Immature natural killer cell (primary cell): Measurements from ENCODE around the gene SCN1B. TPM values are rescaled to one million over a fixed set of nuclear protein-coding genes. Genes with fewer than 3 reads are reported as not detected.

Source experiments
- DNase-seq, 3 donors: peaks; one replicate each; pipeline ENCODE4 v3.0.0; 2022; ENCODE audit warnings: mixed read lengths in 1 of 3
- H3K27ac Mint-ChIP-seq, 6 donors: one replicate each; pipeline ENCODE4 v1.8.0; 2020; ENCODE audit warnings: mixed read lengths in 6 of 6, mild to moderate bottlenecking in 5 of 6, inconsistent platforms in 4 of 6, moderate library complexity in 3 of 6
- H3K27me3 Mint-ChIP-seq, 3 donors: one replicate each; pipeline ENCODE4 v1.8.0; 2020 to 2021; ENCODE audit warnings: low read depth in 3 of 3, mild to moderate bottlenecking in 3 of 3, mixed read lengths in 3 of 3, moderate library complexity in 3 of 3, inconsistent platforms in 1 of 3
- H3K36me3 Mint-ChIP-seq, 3 donors: one replicate each; pipeline ENCODE4 v1.8.0; 2020; ENCODE audit warnings: mixed read lengths in 3 of 3, inconsistent platforms in 2 of 3, mild to moderate bottlenecking in 2 of 3
- H3K4me1 Mint-ChIP-seq, 2 donors: one replicate each; pipeline ENCODE4 v1.8.0; 2020; ENCODE audit warnings: inconsistent platforms in 2 of 2, mild to moderate bottlenecking in 2 of 2, mixed read lengths in 2 of 2, moderate library complexity in 1 of 2
- H3K4me3 Mint-ChIP-seq, 5 donors: one replicate each; pipeline ENCODE4 v1.8.0; 2020; ENCODE audit warnings: mild to moderate bottlenecking in 5 of 5, mixed read lengths in 5 of 5, inconsistent platforms in 3 of 5, moderate library complexity in 3 of 5
- H3K9me3 Mint-ChIP-seq, 6 donors: one replicate each; pipeline ENCODE4 v1.8.0; 2020; ENCODE audit warnings: mild to moderate bottlenecking in 6 of 6, mixed read lengths in 6 of 6, inconsistent platforms in 4 of 6, moderate library complexity in 3 of 6
- polyA plus RNA-seq, 3 donors: library from polyadenylated mRNA; unstranded; fragments of 300-500 nt; fragmentation: Illumina TruSeq; gene quantifications; one replicate each; pipeline ENCODE4 v1.2.3, GENCODE V29; 2021

Gene SCN1B
- polyA plus RNA-seq, 3 donors from 2014 or later: 0.27 to 0.83 (median 0.58) TPM

DNA sequence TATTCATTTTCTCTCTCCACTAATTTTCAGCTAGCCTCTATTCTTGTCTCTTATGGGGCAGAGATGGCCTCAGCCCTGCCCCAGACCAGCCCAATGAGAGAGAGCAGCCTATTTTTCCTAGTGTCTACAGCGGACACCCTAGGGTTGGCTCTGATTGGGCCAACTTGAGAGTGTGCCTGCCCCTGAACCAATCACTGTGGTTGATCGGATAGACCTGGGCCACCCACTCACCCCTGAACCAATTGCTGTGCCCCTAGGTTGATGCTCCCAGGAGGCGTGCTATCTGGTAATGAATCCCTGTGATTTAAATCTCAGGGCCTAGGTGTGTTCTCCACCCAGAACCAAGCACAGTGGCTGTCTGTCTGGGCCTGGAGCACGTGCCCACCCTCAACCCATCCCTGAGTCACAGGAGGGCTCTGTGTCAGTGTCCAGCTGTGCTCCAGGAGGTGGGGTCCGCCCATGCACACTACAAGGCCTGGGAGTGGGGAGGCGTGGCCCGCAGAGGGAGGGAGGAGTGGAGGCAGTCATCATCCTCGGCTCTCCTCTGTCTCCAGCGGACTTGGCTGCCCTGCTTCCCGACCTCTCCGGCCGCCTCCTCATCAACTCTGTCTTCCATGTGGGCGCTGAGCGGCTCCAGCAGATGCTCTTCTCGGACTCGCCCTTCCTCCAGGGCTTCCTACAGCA, 14.9 kb upstream of the SCN1B start:
- Mint-ChIP-seq H3K4me3 (no peak overlapping the region), H3K27me3 (peaks cover 5 to 11% (median 10%) of the 10 kb centered on the region in 3 donors), H3K27ac (peak overlapping the region in 4 of 6 donors; percentile 10 to 84 (median 32)), H3K36me3 (peaks cover 14 to 42% (median 18%) of the 10 kb centered on the region in 3 donors), H3K9me3 (no peaks in the 10 kb centered on the region), H3K4me1 (peaks cover 50 to 55% of the 10 kb centered on the region in 2 donors)
- DNase-seq: no peak

DNA sequence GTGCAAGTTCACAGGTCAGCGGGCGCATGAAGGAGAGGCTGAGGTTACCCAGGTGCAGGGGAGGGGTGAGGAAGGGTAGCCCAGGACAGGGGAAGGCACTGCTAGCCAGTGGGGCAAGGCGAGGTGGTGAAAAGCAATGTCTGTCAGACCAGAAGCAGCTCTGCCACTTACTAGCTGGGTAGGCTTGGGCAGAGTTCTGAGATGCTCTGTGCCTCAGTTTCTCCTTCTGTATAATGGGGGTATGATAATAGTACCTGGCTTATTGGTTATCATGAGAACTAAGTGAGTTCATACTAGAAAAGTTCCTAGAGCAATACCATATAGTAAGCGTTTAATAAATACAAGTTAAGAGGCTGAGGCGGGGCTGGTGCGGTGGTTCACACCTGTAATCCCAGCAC, 14.3 kb upstream of the SCN1B start:
- Mint-ChIP-seq H3K9me3 (no peaks in the 10 kb centered on the region), H3K4me3 (no peak overlapping the region), H3K27ac (peak overlapping the region in 1 of 6 donors; percentile 28), H3K4me1 (peaks cover 44 to 50% of the 10 kb centered on the region in 2 donors), H3K27me3 (peaks cover 5 to 11% (median 9%) of the 10 kb centered on the region in 3 donors), H3K36me3 (peaks cover 14 to 43% (median 21%) of the 10 kb centered on the region in 3 donors)
- DNase-seq: no peak

DNA sequence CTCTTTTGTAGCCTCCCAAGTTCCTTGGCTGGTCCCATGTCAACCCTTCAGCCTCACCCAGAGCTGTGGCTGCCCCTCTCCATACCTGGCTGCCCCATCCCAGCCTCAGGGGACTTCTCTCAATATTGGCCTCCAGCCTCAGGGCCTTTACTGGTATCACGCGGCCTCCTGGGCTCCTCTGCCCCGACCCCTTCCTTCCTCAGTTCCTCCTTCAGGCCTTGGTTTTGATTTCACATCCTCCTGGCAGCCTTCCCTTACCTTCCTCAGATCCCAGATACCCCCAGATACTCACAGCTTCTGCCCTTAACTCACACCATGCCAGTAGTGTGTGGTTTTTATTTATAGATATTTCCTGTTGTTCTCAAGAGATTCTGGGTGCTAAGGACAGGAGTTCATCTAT, 12.8 kb upstream of the SCN1B start:
- no peak overlapping the region for H3K4me3 Mint-ChIP-seq
- peak overlapping the region in 3 of 6 donors; percentile 4 to 45 (median 5) for H3K27ac Mint-ChIP-seq
- H3K36me3 Mint-ChIP-seq: peaks cover 18 to 46% (median 23%) of the 10 kb centered on the region in 3 donors
- H3K27me3 Mint-ChIP-seq: peaks cover 0 to 8% (median 4%) of the 10 kb centered on the region in 3 donors
- no peak for DNase-seq
- H3K4me1 Mint-ChIP-seq: peaks cover 29 to 34% of the 10 kb centered on the region in 2 donors
- H3K9me3 Mint-ChIP-seq: no peaks in the 10 kb centered on the region

DNA sequence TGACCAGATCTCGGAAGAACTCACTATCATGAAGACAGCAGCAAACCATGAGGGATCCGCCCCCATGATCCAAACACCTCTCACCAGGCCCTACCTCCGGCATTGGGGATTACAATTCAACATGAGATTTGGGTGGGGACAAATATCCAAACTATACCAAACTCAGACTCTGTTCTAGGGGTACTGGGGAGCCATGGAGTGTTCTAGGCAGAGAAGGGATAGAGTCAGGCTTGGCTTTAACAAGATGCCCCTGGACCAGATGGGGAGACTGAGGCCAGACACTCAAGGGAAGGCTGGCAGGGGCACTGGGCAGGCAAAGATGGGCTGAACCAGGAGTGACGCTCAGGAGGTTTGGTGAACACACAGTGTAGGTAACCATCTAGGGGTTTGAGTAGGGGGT, 11.9 kb upstream of the SCN1B start:
- peaks cover 18 to 46% (median 23%) of the 10 kb centered on the region in 3 donors for H3K36me3 Mint-ChIP-seq
- H3K9me3 Mint-ChIP-seq: no peaks in the 10 kb centered on the region
- no peak overlapping the region for H3K27ac Mint-ChIP-seq
- H3K4me1 Mint-ChIP-seq: peaks cover 20 to 25% of the 10 kb centered on the region in 2 donors
- peaks cover 0 to 6% (median 3%) of the 10 kb centered on the region in 3 donors for H3K27me3 Mint-ChIP-seq
- no peak overlapping the region for H3K4me3 Mint-ChIP-seq
- no peak for DNase-seq

DNA sequence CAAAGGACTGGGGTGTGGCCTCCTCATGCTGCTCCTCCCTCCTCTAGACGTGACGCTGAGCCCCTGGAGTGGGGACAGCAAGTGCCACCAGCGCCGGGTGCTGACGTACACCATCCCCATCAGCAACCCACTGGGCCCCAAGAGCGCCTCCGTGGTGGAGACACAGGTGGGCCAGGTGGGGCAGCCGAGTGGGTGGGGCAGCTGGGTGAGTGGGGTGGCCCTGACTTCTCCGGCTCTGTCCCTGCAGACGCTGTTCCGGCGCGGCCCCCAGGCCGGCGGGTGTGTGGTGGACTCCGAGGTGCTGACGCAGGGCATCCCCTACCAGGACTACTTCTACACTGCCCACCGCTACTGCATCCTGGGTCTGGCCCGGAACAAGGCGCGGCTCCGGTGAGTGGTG, 11.1 kb upstream of the SCN1B start:
- H3K36me3 Mint-ChIP-seq: peaks cover 18 to 46% (median 23%) of the 10 kb centered on the region in 3 donors

DNA sequence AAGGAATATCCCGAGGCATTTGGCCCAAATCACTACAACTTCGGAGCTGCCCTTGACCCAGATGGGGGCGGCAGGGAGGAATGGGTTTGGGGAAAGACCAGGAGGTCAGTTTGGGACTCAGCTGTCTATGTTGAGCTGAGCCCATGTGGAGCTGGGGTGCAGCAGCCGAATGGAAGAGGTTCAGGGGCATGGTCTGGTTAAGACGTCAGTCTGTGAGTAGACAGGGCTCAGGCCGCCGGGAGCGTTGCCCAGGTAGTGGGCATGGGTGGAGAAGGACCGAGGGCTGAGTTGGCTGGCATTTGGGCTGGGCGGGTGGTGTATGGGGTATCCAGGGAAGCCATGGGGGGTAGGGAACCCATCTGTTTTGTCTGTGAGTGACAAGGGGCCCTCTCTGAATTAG, 9.3 kb upstream of the SCN1B start:
- H3K36me3 Mint-ChIP-seq: peaks cover 18 to 32% (median 18%) of the 10 kb centered on the region in 3 donors
- peaks cover 0 to 1% (median 0%) of the 10 kb centered on the region in 3 donors for H3K27me3 Mint-ChIP-seq
- H3K4me3 Mint-ChIP-seq: no peak overlapping the region
- H3K4me1 Mint-ChIP-seq: peaks cover 0 to 6% of the 10 kb centered on the region in 2 donors
- no peak overlapping the region for H3K27ac Mint-ChIP-seq
- no peaks in the 10 kb centered on the region for H3K9me3 Mint-ChIP-seq
- DNase-seq: no peak

More for the DNA sequence above, 11.1 kb upstream of the SCN1B start:
- Mint-ChIP-seq H3K27ac (no peak overlapping the region), H3K27me3 (peaks cover 0 to 6% (median 3%) of the 10 kb centered on the region in 3 donors), H3K9me3 (no peaks in the 10 kb centered on the region), H3K4me3 (no peak overlapping the region), H3K4me1 (peaks cover 12 to 18% of the 10 kb centered on the region in 2 donors)
- DNase-seq: no peak

DNA sequence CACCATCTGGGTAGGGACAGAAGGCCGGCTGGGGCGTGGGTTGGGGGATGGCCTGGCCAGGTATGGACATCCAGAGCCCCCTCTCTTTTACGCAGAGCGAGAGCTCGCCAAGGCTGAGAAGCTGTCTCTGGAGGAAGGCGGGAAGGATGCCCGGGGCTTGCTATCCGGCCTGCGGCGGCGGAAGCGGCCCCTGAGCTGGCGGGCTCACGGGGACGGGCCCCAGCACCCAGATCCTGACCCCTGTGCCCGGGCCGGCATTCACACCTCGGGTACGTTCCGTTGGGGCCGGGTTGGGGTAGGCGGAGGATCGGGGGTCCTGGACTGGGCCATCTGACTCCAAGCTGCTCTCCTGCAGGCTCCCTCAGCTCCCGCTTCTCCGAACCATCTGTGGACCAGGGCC, 8.7 kb upstream of the SCN1B start:
- H3K4me1 Mint-ChIP-seq: peaks cover 0 to 6% of the 10 kb centered on the region in 2 donors
- DNase-seq: no peak
- H3K36me3 Mint-ChIP-seq: peaks cover 18 to 32% (median 18%) of the 10 kb centered on the region in 3 donors
- no peak overlapping the region for H3K4me3 Mint-ChIP-seq
- no peaks in the 10 kb centered on the region for H3K9me3 Mint-ChIP-seq
- no peak overlapping the region for H3K27ac Mint-ChIP-seq
- peaks cover 0 to 1% (median 0%) of the 10 kb centered on the region in 3 donors for H3K27me3 Mint-ChIP-seq

DNA sequence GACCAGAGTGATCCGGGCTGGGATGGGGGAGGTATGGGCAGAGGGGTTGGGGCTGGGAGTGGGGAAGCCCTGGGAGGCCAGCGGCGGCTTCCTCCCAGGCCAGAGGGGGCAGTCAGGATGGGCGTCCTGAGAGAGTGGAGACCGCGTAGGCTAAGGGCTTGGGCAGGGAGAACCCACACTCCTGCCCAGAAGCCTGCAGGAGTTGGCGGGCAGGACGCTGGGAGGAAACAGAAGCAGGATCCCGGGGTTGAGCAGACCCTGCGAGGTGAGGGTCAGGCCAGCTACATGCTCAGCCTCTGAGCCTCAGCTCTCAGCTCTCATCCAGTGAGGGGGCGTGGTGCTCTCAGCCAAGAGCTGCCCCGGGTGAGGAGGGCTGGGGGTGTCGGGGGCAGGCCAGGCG, 7.8 kb upstream of the SCN1B start:
- H3K4me1 Mint-ChIP-seq: peaks cover 0 to 5% of the 10 kb centered on the region in 2 donors
- H3K4me3 Mint-ChIP-seq: no peak overlapping the region
- H3K27me3 Mint-ChIP-seq: no peaks in the 10 kb centered on the region
- no peak overlapping the region for H3K27ac Mint-ChIP-seq
- no peaks in the 10 kb centered on the region for H3K9me3 Mint-ChIP-seq
- no peak for DNase-seq
- H3K36me3 Mint-ChIP-seq: peaks cover 17 to 33% (median 20%) of the 10 kb centered on the region in 3 donors

DNA sequence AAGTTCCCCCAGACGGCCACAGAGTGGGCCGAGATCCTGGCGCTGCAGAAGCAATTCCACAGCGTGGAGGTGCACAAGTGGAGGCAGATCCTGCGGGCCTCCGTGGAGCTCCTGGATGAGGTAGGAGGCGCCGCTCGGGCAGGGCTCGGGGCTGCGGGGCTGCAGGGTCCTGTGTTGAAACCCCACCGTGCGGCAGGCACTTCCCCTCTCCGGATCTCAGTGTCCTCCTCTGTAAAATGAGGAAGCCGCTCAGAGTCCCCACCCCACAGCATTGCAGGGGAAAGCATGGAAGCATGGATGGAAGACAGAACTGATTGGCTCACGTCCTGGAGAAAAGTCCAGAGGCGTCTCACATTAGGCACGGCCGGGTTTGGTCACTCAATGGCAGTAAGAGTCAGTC, 6.8 kb upstream of the SCN1B start:
- H3K9me3 Mint-ChIP-seq: no peaks in the 10 kb centered on the region
- H3K4me3 Mint-ChIP-seq: no peak overlapping the region
- peaks cover 2 to 8% of the 10 kb centered on the region in 2 donors for H3K4me1 Mint-ChIP-seq
- peaks cover 13 to 30% (median 15%) of the 10 kb centered on the region in 3 donors for H3K36me3 Mint-ChIP-seq
- no peak overlapping the region for H3K27ac Mint-ChIP-seq
- no peaks in the 10 kb centered on the region for H3K27me3 Mint-ChIP-seq
- no peak for DNase-seq

DNA sequence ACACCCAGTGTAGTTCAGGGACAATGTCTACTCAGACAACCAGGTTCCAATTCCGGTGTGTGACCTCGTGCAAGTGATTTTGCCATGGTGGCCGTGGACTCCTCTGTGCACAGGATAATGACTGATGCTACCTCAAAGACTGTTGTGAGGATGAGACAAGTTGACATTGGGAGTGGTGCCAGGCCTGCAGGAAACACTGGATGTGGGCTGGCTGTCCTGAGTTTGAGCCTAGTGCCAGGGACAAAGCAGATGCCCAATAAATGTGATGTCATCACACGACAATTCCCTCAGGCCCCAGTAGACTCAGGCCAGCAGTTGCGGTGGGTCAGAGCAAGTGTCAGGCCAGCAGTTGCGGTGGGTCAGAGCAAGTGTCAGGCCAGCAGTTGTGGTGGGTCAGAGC, 6.2 kb upstream of the SCN1B start:
- DNase-seq: no peak
- no peaks in the 10 kb centered on the region for H3K9me3 Mint-ChIP-seq
- peaks cover 11 to 30% (median 14%) of the 10 kb centered on the region in 3 donors for H3K36me3 Mint-ChIP-seq
- peaks cover 5 to 9% of the 10 kb centered on the region in 2 donors for H3K4me1 Mint-ChIP-seq
- H3K4me3 Mint-ChIP-seq: no peak overlapping the region
- H3K27me3 Mint-ChIP-seq: no peaks in the 10 kb centered on the region
- H3K27ac Mint-ChIP-seq: peak overlapping the region in 1 of 6 donors; percentile 14

DNA sequence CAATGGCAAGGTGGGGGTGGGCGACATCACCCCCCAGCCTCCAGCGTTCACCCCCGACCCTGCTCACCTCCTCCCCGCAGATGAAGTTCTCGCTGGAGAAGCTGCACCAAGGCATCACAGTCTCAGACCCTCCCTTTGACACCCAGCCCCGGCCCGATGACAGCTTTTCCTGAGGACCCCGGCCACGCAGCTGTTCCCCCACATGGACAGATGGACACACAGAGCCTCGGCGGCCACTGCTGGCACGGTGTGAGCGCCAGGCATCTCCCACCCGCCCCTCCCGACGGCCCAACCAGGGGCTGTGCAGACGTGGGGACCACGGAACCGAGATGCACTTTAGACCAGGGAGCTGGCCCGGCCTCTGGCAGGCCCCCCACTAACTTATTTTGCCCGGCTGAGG, 4.3 kb upstream of the SCN1B start:
- H3K4me1 Mint-ChIP-seq: peaks cover 5 to 12% of the 10 kb centered on the region in 2 donors
- no peaks in the 10 kb centered on the region for H3K27me3 Mint-ChIP-seq
- peaks cover 7 to 19% (median 7%) of the 10 kb centered on the region in 3 donors for H3K36me3 Mint-ChIP-seq
- no peak overlapping the region for H3K4me3 Mint-ChIP-seq
- H3K9me3 Mint-ChIP-seq: no peaks in the 10 kb centered on the region
- no peak overlapping the region for H3K27ac Mint-ChIP-seq
- DNase-seq: no peak

DNA sequence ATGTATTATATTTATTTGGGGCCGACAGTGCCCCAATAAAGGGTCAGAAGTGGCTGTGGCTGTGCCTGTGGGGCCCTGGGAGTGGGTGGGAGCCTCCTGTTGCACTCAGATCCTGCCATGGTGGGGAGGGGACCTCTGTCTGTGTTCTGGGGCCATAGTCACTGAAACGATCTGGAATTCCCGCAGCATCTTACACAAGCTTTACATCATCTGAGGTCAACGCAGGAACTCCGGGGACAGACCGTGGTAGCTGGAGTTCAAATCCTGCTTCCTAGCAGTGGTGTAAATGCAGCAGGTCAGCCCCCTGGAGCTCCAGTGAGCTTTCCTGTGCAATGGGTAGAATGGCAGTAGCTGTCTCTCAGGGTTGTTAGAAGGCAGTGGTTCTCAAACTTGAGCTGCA, 3.9 kb upstream of the SCN1B start:
- no peak overlapping the region for H3K27ac Mint-ChIP-seq
- no peak for DNase-seq
- H3K4me3 Mint-ChIP-seq: no peak overlapping the region
- H3K9me3 Mint-ChIP-seq: no peaks in the 10 kb centered on the region
- peaks cover 1 to 4% (median 2%) of the 10 kb centered on the region in 3 donors for H3K27me3 Mint-ChIP-seq
- H3K4me1 Mint-ChIP-seq: peaks cover 5 to 16% of the 10 kb centered on the region in 2 donors
- H3K36me3 Mint-ChIP-seq: peaks cover 6 to 16% (median 7%) of the 10 kb centered on the region in 3 donors

DNA sequence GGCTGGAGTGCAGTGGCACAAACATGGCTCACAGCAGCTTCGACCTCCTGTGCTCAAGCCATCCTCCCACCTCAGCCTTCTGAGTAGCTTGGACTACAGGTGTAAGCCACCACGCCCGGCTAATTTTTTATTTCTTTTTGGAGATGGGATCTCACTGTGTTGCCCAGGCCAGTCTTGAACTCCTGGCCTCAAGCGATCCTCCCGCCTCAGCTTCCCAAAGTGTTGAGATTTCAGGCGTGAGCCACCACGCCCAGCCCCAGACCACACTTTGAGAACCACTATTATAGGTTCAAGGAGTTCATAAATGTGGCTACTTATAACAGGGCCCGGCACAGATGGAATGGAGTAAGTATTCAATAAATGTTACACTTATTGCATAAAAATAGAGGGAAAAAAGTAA, 3.3 kb upstream of the SCN1B start:
- no peak for DNase-seq
- no peaks in the 10 kb centered on the region for H3K9me3 Mint-ChIP-seq
- H3K27ac Mint-ChIP-seq: no peak overlapping the region
- peaks cover 3 to 6% (median 4%) of the 10 kb centered on the region in 3 donors for H3K27me3 Mint-ChIP-seq
- H3K4me1 Mint-ChIP-seq: peaks cover 5 to 18% of the 10 kb centered on the region in 2 donors
- peaks cover 6 to 14% (median 9%) of the 10 kb centered on the region in 3 donors for H3K36me3 Mint-ChIP-seq
- H3K4me3 Mint-ChIP-seq: no peak overlapping the region

DNA sequence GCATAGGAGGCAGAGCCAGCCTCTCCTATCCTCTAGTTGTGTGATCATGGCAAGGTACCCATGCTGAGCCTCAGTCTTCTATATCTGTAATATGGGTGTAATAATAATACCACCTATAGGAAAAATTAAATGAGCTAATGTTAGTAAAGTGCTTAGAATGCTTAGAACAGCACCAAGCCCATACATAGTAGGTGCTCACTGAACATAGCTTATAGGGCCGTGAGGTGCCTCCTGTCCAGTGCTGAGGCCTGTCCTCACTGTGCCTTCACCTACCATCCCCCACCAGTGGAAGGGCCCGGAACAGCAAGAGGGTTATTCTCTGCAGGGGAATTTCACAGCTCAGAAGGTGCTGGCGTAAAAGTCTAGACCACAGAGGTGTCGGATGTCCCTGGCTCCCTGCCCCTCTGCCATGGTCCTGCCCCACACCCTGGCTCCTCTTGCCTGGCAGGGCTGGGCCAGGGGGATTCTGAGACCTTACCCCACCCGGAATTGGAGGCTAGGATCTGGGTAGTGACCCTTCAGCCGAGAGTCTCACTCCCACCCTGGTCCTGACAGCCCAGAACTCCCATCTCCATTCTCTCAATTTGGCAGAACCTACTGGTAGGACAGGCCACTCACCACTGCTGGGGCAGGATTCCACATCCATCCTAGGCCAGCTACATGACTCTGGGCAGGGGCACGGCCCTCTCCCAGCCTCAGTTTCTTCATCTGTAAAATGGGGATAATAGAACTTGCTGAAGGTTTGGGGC, 2.2 kb upstream of the SCN1B start:
- H3K27ac Mint-ChIP-seq: no peak overlapping the region

More for the DNA sequence above, 2.2 kb upstream of the SCN1B start:
- peaks cover 3 to 13% (median 4%) of the 10 kb centered on the region in 3 donors for H3K27me3 Mint-ChIP-seq
- H3K4me1 Mint-ChIP-seq: peaks cover 5 to 18% of the 10 kb centered on the region in 2 donors
- peaks cover 3 to 11% (median 9%) of the 10 kb centered on the region in 3 donors for H3K36me3 Mint-ChIP-seq
- DNase-seq: no peak
- H3K9me3 Mint-ChIP-seq: no peaks in the 10 kb centered on the region
- peak overlapping the region in 2 of 5 donors; percentile 34 to 67 for H3K4me3 Mint-ChIP-seq
